ENCODE measurements around the gene TRIM56. TPM values are rescaled to one million over a fixed set of nuclear protein-coding genes. Genes with fewer than 3 reads are reported as not detected.

TRIM56 gene
- total and polyA plus RNA-seq, 2 of the 13 experiments (the other 11 are each of a cell fraction or from before 2014, with no cell fraction given): 3.2 to 7.1 TPM

- TF ChIP-seq PRDM15 (CRISPR knock-in tag; IDR thresholded peaks at IDR 0.05) (no peak), NFKB2 (CRISPR knock-in tag; IDR thresholded peaks at IDR 0.05; ENCODE audit: borderline replicate concordance) (no peak; the same call in 1 of the 2 replicates), NBN (conservative IDR thresholded peaks at IDR 0.05) (no peak), PPARG (CRISPR knock-in tag; conservative IDR thresholded peaks at IDR 0.05) (no peak), CEBPG (CRISPR knock-in tag; IDR thresholded peaks at IDR 0.05) (no peak), MZF1 (CRISPR knock-in tag; IDR thresholded peaks at IDR 0.05; ENCODE audit: borderline replicate concordance) (0 out of 2 replicates have a peak, but pooled peaks have one; percentile 15), MTF1 (CRISPR knock-in tag; IDR thresholded peaks at IDR 0.05) (no peak), ZNF720 (CRISPR knock-in tag; IDR thresholded peaks at IDR 0.05) (no peak), MAFG (CRISPR knock-in tag; IDR thresholded peaks at IDR 0.05) (no peak), ZNF460 (CRISPR knock-in tag; IDR thresholded peaks at IDR 0.05; ENCODE audit: borderline replicate concordance) (no peak; the same call in 1 of the 2 replicates), RXRA (CRISPR knock-in tag; IDR thresholded peaks at IDR 0.05) (no peak), SMAD1 (CRISPR knock-in tag; IDR thresholded peaks at IDR 0.05; ENCODE audit: borderline replicate concordance, low read depth) (no peak), ZNF607 (CRISPR knock-in tag; IDR thresholded peaks at IDR 0.05; ENCODE audit: borderline replicate concordance) (peak; percentile 67; the same call in 1 of the 2 replicates), ZMYM4 (CRISPR knock-in tag; IDR thresholded peaks at IDR 0.05) (no peak), TP53 (CRISPR knock-in tag; conservative IDR thresholded peaks at IDR 0.05) (no peak), HDAC6 (IDR thresholded peaks at IDR 0.05; ENCODE audit: low read depth, low read length) (no peak), GATAD1 (CRISPR knock-in tag; IDR thresholded peaks at IDR 0.05) (no peak; the same call in 1 of the 2 replicates), ZFP82 (CRISPR knock-in tag; IDR thresholded peaks at IDR 0.05; ENCODE audit: borderline replicate concordance) (no peak)
- TF ChIP-seq, protein P1, sequence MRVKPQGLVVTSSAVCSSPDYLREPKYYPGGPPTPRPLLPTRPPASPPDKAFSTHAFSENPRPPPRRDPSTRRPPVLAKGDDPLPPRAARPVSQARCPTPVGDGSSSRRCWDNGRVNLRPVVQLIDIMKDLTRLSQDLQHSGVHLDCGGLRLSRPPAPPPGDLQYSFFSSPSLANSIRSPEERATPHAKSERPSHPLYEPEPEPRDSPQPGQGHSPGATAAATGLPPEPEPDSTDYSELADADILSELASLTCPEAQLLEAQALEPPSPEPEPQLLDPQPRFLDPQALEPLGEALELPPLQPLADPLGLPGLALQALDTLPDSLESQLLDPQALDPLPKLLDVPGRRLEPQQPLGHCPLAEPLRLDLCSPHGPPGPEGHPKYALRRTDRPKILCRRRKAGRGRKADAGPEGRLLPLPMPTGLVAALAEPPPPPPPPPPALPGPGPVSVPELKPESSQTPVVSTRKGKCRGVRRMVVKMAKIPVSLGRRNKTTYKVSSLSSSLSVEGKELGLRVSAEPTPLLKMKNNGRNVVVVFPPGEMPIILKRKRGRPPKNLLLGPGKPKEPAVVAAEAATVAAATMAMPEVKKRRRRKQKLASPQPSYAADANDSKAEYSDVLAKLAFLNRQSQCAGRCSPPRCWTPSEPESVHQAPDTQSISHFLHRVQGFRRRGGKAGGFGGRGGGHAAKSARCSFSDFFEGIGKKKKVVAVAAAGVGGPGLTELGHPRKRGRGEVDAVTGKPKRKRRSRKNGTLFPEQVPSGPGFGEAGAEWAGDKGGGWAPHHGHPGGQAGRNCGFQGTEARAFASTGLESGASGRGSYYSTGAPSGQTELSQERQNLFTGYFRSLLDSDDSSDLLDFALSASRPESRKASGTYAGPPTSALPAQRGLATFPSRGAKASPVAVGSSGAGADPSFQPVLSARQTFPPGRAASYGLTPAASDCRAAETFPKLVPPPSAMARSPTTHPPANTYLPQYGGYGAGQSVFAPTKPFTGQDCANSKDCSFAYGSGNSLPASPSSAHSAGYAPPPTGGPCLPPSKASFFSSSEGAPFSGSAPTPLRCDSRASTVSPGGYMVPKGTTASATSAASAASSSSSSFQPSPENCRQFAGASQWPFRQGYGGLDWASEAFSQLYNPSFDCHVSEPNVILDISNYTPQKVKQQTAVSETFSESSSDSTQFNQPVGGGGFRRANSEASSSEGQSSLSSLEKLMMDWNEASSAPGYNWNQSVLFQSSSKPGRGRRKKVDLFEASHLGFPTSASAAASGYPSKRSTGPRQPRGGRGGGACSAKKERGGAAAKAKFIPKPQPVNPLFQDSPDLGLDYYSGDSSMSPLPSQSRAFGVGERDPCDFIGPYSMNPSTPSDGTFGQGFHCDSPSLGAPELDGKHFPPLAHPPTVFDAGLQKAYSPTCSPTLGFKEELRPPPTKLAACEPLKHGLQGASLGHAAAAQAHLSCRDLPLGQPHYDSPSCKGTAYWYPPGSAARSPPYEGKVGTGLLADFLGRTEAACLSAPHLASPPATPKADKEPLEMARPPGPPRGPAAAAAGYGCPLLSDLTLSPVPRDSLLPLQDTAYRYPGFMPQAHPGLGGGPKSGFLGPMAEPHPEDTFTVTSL (CRISPR knock-in tag; IDR thresholded peaks at IDR 0.05; ENCODE audit: borderline replicate concordance): peak; percentile 52; the same call in 1 of the 2 replicates
- TF ChIP-seq, protein P2, sequence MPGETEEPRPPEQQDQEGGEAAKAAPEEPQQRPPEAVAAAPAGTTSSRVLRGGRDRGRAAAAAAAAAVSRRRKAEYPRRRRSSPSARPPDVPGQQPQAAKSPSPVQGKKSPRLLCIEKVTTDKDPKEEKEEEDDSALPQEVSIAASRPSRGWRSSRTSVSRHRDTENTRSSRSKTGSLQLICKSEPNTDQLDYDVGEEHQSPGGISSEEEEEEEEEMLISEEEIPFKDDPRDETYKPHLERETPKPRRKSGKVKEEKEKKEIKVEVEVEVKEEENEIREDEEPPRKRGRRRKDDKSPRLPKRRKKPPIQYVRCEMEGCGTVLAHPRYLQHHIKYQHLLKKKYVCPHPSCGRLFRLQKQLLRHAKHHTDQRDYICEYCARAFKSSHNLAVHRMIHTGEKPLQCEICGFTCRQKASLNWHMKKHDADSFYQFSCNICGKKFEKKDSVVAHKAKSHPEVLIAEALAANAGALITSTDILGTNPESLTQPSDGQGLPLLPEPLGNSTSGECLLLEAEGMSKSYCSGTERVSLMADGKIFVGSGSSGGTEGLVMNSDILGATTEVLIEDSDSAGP (CRISPR knock-in tag; IDR thresholded peaks at IDR 0.05; ENCODE audit: borderline replicate concordance): peak; percentile 86; the same call in 1 of the 2 replicates
Measured at GRCh38 chr7:101125989-101126650, 40.8 kb downstream of the TRIM56 start (continued).
